GM12891 (cell line): ENCODE data around the gene FBLN2.

Experiments
- PAX5 ChIP-seq: IDR thresholded peaks from 2 replicates; pipeline ENCODE4 v1.6.1; 2011; ENCODE audit warnings: low read length, moderate library complexity, mild to moderate bottlenecking; ENCODE audit not compliant: insufficient read depth, severe bottlenecking
- POLR2A ChIP-seq: IDR thresholded peaks from 2 replicates; pipeline ENCODE4 v1.6.1; 2011; ENCODE audit warnings: low read depth, low read length, control low read depth
- POLR2AphosphoS5 ChIP-seq: IDR thresholded peaks from 2 replicates; pipeline ENCODE4 v1.6.1; 2011; ENCODE audit warnings: low read depth, low read length, control low read depth
- POU2F2 ChIP-seq: IDR thresholded peaks from 2 replicates; pipeline ENCODE4 v1.6.1; 2011; ENCODE audit warnings: low read depth, mild to moderate bottlenecking, control low read depth, low read length, moderate library complexity
- SPI1 ChIP-seq: IDR thresholded peaks from 2 replicates; pipeline ENCODE4 v1.6.1; 2011; ENCODE audit warnings: low read depth, low read length, control low read depth
- TAF1 ChIP-seq: IDR thresholded peaks from 2 replicates; pipeline ENCODE4 v1.6.1; 2011; ENCODE audit warnings: low read depth, low read length, control low read depth

- no peak for TF ChIP-seq POLR2AphosphoS5
- TF ChIP-seq SPI1 = no peak
- TF ChIP-seq TAF1 = no peak
- no peak for TF ChIP-seq POLR2A
- TF ChIP-seq POU2F2 = no peak
- no peak for TF ChIP-seq PAX5
Measured at GRCh38 chr3:13575459-13576061, 26.6 kb downstream of the FBLN2 start.
